Neural progenitor cell (in vitro differentiated cells): ENCODE results near the gene RALGDS. TPM values are rescaled to one million over a fixed set of nuclear protein-coding genes. Genes with fewer than 3 reads are reported as not detected.

Experiments
- DNase-seq: peaks from one replicate; pipeline ENCODE4 v3.0.0-alpha.2; 2016; ENCODE audit warnings: low spot score
- H2AFZ ChIP-seq: fragments of 200-600 bp; sonication (generic); replicated peaks from 2 replicates; pipeline ENCODE4 v1.6.1; 2016; ENCODE audit warnings: antibody characterized with exemption
- H3F3A ChIP-seq: fragments of 200-600 bp; sonication (generic); 2 replicates; pipeline ENCODE4 v1.6.1; 2016; ENCODE audit warnings: antibody characterized with exemption, low read depth
- H3K27ac ChIP-seq: fragments of 200-600 bp; sonication (generic); 2 replicates; pipeline ENCODE4 v1.5.1; 2016; ENCODE audit warnings: mild to moderate bottlenecking
- H3K27me3 ChIP-seq: fragments of 200-600 bp; sonication (generic); 2 replicates; pipeline ENCODE4 v1.6.1; 2016; ENCODE audit warnings: mild to moderate bottlenecking, moderate library complexity
- H3K36me3 ChIP-seq: fragments of 200-600 bp; sonication (generic); 2 replicates; pipeline ENCODE4 v1.5.1; 2016
- H3K4me1 ChIP-seq: fragments of 200-600 bp; sonication (generic); 2 replicates; pipeline ENCODE4 v1.6.1; 2016; ENCODE audit warnings: mixed run types
- H3K4me2 ChIP-seq: fragments of 200-600 bp; sonication (generic); 2 replicates; pipeline ENCODE4 v1.6.1; 2016
- H3K4me3 ChIP-seq: fragments of 200-600 bp; sonication (generic); 2 replicates; pipeline ENCODE4 v1.5.1; 2016
- H3K79me2 ChIP-seq: fragments of 200-600 bp; sonication (generic); 2 replicates; pipeline ENCODE4 v1.6.1; 2016; ENCODE audit warnings: low read depth
- H3K9ac ChIP-seq: fragments of 200-600 bp; sonication (generic); 2 replicates; pipeline ENCODE4 v1.6.1; 2016
- H3K9me3 ChIP-seq: fragments of 200-600 bp; sonication (generic); 2 replicates; pipeline ENCODE4 v1.5.1; 2016; ENCODE audit warnings: low read depth
- H4K20me1 ChIP-seq: fragments of 200-600 bp; sonication (generic); 2 replicates; pipeline ENCODE4 v1.6.1; 2016; ENCODE audit warnings: low read depth
- H3K27ac Mint-ChIP-seq: 3 replicates; pipeline ENCODE4 v1.8.0; 2021; ENCODE audit warnings: mixed read lengths
- H3K27me3 Mint-ChIP-seq: 2 replicates; pipeline ENCODE4 v1.8.0; 2022; ENCODE audit warnings: low read depth, mild to moderate bottlenecking, inconsistent platforms, moderate library complexity, mixed read lengths; ENCODE audit not compliant: insufficient read depth
- H3K36me3 Mint-ChIP-seq: 3 replicates; pipeline ENCODE4 v1.8.0; 2021; ENCODE audit warnings: mixed read lengths
- H3K4me1 Mint-ChIP-seq: 3 replicates; pipeline ENCODE4 v1.8.0; 2021; ENCODE audit warnings: mixed read lengths
- H3K4me3 Mint-ChIP-seq: 3 replicates; pipeline ENCODE4 v1.8.0; 2021; ENCODE audit warnings: mild to moderate bottlenecking, moderate library complexity, mixed read lengths
- H3K9me3 Mint-ChIP-seq: 3 replicates; pipeline ENCODE4 v1.8.0; 2020; ENCODE audit warnings: mixed read lengths
- CTCF ChIP-seq: fragments of 200-600 bp; sonication (generic); IDR thresholded peaks from 2 replicates; pipeline ENCODE4 v1.5.1; 2017; ENCODE audit warnings: antibody characterized with exemption, mild to moderate bottlenecking
- EZH2 ChIP-seq: fragments of 200-600 bp; sonication (generic); IDR thresholded peaks from 2 replicates; pipeline ENCODE4 v1.6.1; 2017; ENCODE audit warnings: antibody characterized with exemption, mild to moderate bottlenecking, moderate library complexity
- EZH2phosphoT487 ChIP-seq: fragments of 200-600 bp; sonication (generic); IDR thresholded peaks from 2 replicates; pipeline ENCODE4 v1.6.1; 2017; ENCODE audit warnings: antibody characterized with exemption
- total RNA-seq: library from RNA; depleted of rRNA; stranded (reverse); fragments of >200 nt; gene quantifications from 2 replicates; pipeline ENCODE4 v1.2.3, GENCODE V29; 2015; ENCODE audit warnings: low replicate concordance

RALGDS gene
- total RNA-seq, 1 donor from 2014 or later, result 24.1 TPM

DNA sequence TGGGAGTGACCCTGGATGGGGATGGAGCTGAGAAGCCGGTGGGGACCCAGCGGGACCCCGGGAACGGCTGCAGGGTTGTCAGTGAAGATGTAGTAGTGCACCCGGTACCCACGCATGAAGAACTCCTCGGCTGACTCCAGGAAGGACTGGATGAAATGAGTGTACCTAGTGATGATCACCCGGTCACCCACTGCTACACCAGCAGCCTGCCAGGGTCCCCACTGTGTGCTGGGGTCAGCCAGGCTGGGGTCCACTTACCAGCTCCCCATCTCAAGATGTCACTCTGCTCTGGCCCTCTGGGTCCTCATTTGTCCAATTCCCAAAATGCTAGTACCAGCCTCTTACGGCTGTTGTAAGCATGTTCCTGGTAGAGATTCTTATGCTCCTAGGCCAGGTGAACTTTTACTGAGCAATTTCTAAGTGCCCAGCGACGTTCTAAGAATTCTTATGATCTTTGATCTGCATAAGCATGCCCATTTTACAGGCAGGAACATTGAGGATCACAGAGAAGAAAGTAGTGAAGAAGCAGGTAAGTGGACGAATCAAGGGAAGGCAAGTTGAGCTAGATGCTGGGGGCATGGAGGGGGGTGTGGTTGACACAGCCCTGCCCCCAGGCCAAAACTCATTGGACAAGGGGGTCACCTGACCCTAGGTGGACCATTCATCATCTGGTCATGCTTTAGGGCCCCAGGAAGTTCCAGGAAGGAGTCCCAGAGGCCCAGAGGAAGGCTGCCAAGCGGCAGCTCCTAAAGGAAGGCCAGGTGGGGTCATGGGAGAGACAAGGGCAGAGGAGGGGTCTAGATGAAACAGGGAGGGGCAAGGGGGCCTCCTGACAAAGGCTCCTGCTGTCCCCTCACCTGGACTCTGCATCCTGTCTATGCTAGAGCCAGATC is 33.3 kb upstream of the RALGDS start:
- no peak overlapping the region for H3K9ac ChIP-seq
- H3K9me3 ChIP-seq, result no peaks in the 10 kb centered on the region
- Mint-ChIP-seq H3K9me3 (no peaks in the 10 kb centered on the region), H3K27ac (no peak overlapping the region), H3K4me1 (peaks cover 18% of the 10 kb centered on the region), H3K27me3 (peaks cover 10% of the 10 kb centered on the region), H3K4me3 (no peak overlapping the region), H3K36me3 (no peaks in the 10 kb centered on the region)
- H3K36me3 ChIP-seq, result no peaks in the 10 kb centered on the region
- TF ChIP-seq EZH2 (no peak), EZH2phosphoT487 (no peak), CTCF (no peak)
- H3K27me3 ChIP-seq, result no peaks in the 10 kb centered on the region
- H3K27ac ChIP-seq, result no peak overlapping the region
- no peaks in the 10 kb centered on the region for H3K4me1 ChIP-seq
- H3K4me2 ChIP-seq, result no peak overlapping the region
- no peaks in the 10 kb centered on the region for H3K79me2 ChIP-seq
- no peak for DNase-seq
- H3K4me3 ChIP-seq, result no peak overlapping the region
- no peaks in the 10 kb centered on the region for H4K20me1 ChIP-seq
- H3F3A ChIP-seq, result peaks cover 9% of the 10 kb centered on the region
- no peak overlapping the region for H2AFZ ChIP-seq

- no peak overlapping the region for H3K27ac Mint-ChIP-seq
- no peak for DNase-seq
- no peaks in the 10 kb centered on the region for H4K20me1 ChIP-seq
These were observed 32.4 kb upstream of the RALGDS start for GRCh38 chr9:133153227-133154096.

More at GRCh38 chr9:133153227-133154096, 32.4 kb upstream of the RALGDS start:
- H3K9ac ChIP-seq, result no peak overlapping the region
- H3K36me3 ChIP-seq, result no peaks in the 10 kb centered on the region
- H3K4me1 ChIP-seq, result no peaks in the 10 kb centered on the region
- H3K27me3 Mint-ChIP-seq, result peaks cover 9% of the 10 kb centered on the region
- no peaks in the 10 kb centered on the region for H3K9me3 Mint-ChIP-seq
- peaks cover 18% of the 10 kb centered on the region for H3K4me1 Mint-ChIP-seq
- no peaks in the 10 kb centered on the region for H3K36me3 Mint-ChIP-seq
- no peak overlapping the region for H3K4me3 Mint-ChIP-seq
- H3K79me2 ChIP-seq, result no peaks in the 10 kb centered on the region
- no peaks in the 10 kb centered on the region for H3K27me3 ChIP-seq
- no peak overlapping the region for H3K4me2 ChIP-seq
- H3F3A ChIP-seq, result peaks cover 13% of the 10 kb centered on the region
- no peak overlapping the region for H3K27ac ChIP-seq
- no peak overlapping the region for H3K4me3 ChIP-seq
- H3K9me3 ChIP-seq, result no peaks in the 10 kb centered on the region
- no peak overlapping the region for H2AFZ ChIP-seq
- TF ChIP-seq EZH2phosphoT487 (no peak), EZH2 (no peak), CTCF (no peak)
